K562 (cell line): ENCODE results near the gene DIPK1B. TPM values are rescaled to one million over a fixed set of nuclear protein-coding genes. Genes with fewer than 3 reads are reported as not detected.

Source experiments
- BMI1 ChIP-seq: fragments of 150-350 bp; IDR thresholded peaks from 2 replicates; pipeline ENCODE4 v1.6.1; 2014; ENCODE audit warnings: low read length
- CBX8 ChIP-seq: fragments of 200-600 bp; sonication (generic); IDR thresholded peaks from 2 replicates; pipeline ENCODE4 v1.6.1; 2012; ENCODE audit warnings: borderline replicate concordance, mixed run types, low read depth, mild to moderate bottlenecking, moderate library complexity, mixed read lengths, low read length, control low read depth, inconsistent platforms; ENCODE audit not compliant: poor library complexity, severe bottlenecking; ENCODE audit errors: extremely low read depth
- ETV6 ChIP-seq, 3 experiments: fragments of 150-350 bp in 1 of 3; sonication (generic) in 1 of 3; formaldehyde crosslinking in 1 of 3; IDR thresholded peaks; 2 replicates each; pipeline versions ENCODE4 v1.6.1 to v1.8.0; 2014 to 2022; ENCODE audit warnings: borderline replicate concordance in 2 of 3, low read depth in 2 of 3, antibody characterized with exemption in 1 of 3, low read length in 1 of 3, mild to moderate bottlenecking in 1 of 3, missing genetic modification reagents in 1 of 3
- HMG20B ChIP-seq: fragments of 250-450 bp; sonication (Bioruptor Pico); IDR thresholded peaks from 2 replicates; pipeline ENCODE4 v1.5.0; 2021; ENCODE audit warnings: mild to moderate bottlenecking
- MCM5 ChIP-seq: fragments of 450-650 bp; IDR thresholded peaks from 2 replicates; pipeline ENCODE4 v1.6.1; 2016; ENCODE audit warnings: low read depth
- MTA3 ChIP-seq: fragments of 450-650 bp; formaldehyde crosslinking; IDR thresholded peaks from 2 replicates; pipeline ENCODE4 v1.6.1; 2017; ENCODE audit warnings: mild to moderate bottlenecking, borderline replicate concordance
- MYC ChIP-seq, 2 experiments: fragments of 250-450 bp in 1 of 2; sonication (Bioruptor Pico) in 1 of 2; IDR thresholded peaks; 2 replicates each; pipeline versions ENCODE4 v1.5.1 to v1.6.1; 2012 to 2021; ENCODE audit warnings: low read depth in 2 of 2, borderline replicate concordance in 1 of 2, improper control_type of control experiment in 1 of 2, low read length in 1 of 2, mild to moderate bottlenecking in 1 of 2, moderate library complexity in 1 of 2
- PHF8 ChIP-seq: fragments of 200-600 bp; sonication (generic); IDR thresholded peaks from 2 replicates; pipeline ENCODE4 v1.6.1; 2012; ENCODE audit warnings: mixed run types, mild to moderate bottlenecking, inconsistent platforms, low read length, moderate library complexity, borderline replicate concordance
- RBM39 ChIP-seq: fragments of 200-400 bp; formaldehyde crosslinking; optimal IDR thresholded peaks from 2 replicates; pipeline ENCODE3; 2018; ENCODE audit warnings: low read depth, low read length
- TCF3 ChIP-seq: sonication (generic); formaldehyde crosslinking; IDR thresholded peaks from 2 replicates; pipeline ENCODE4 v1.4.0; 2020; ENCODE audit warnings: mild to moderate bottlenecking, missing genetic modification reagents
- TOE1 ChIP-seq, 2 experiments: fragments of 450-650 bp in 1 of 2; sonication (generic) in 1 of 2; formaldehyde crosslinking in 1 of 2; IDR thresholded peaks; 2 replicates each; pipeline versions ENCODE4 v1.7.1 to v1.8.0; 2016 to 2022; ENCODE audit warnings: borderline replicate concordance in 2 of 2, mild to moderate bottlenecking in 2 of 2, antibody characterized with exemption in 1 of 2, inconsistent platforms in 1 of 2, low read depth in 1 of 2, missing genetic modification reagents in 1 of 2, moderate library complexity in 1 of 2
- ZNF174 ChIP-seq: fragments of 250-450 bp; sonication (Bioruptor Pico); IDR thresholded peaks from 2 replicates; pipeline ENCODE4 v1.4.0; 2020; ENCODE audit warnings: mild to moderate bottlenecking
- ZNF584 ChIP-seq: fragments of 200-800 bp; sonication (Bioruptor generic); IDR thresholded peaks from 2 replicates; pipeline ENCODE4 v1.6.1; 2016; ENCODE audit warnings: low read depth, mild to moderate bottlenecking, missing genetic modification characterization, missing compliant biosample characterization
- ZNF79 ChIP-seq: fragments of 250-450 bp; sonication (Bioruptor Pico); IDR thresholded peaks from 2 replicates; pipeline ENCODE4 v1.4.0; 2020; ENCODE audit warnings: low read depth, mild to moderate bottlenecking, moderate library complexity
- polyA plus RNA-seq, 8 experiments: library from polyadenylated mRNA; depleted of rRNA in 4 of 8; stranded (reverse) in 5 of 8; unstranded in 3 of 8; fragments of >200 nt; fragmentation: Nextera tagmentation in 2 of 8; fragmentation: Illumina TruSeq in 1 of 8; extraction: Ambion mirVana in 2 of 8; extraction: Trizol in 1 of 8; gene quantifications; 2 replicates each; pipeline versions ENCODE4 v1.2.1 to v1.2.3, GENCODE V29; 2011 to 2014; ENCODE audit warnings: inconsistent platforms in 1 of 8, missing spikeins in 1 of 8
- total RNA-seq, 7 experiments: library from RNA; depleted of rRNA in 6 of 7; stranded (reverse); fragments of >200 nt in 6 of 7; fragmentation: Illumina TruSeq in 2 of 7; extraction: Trizol in 2 of 7; gene quantifications; 2 replicates each; pipeline versions ENCODE4 v1.2.1 to v1.2.3, GENCODE V29; 2011 to 2021; ENCODE audit warnings: low replicate concordance in 1 of 7
- TF ChIP-seq, protein P1 (sequence below): fragments of 250-450 bp; sonication (Bioruptor Pico); IDR thresholded peaks from 2 replicates; pipeline ENCODE4 v1.5.0; 2021; ENCODE audit warnings: mild to moderate bottlenecking, borderline replicate concordance
- TF ChIP-seq, protein P2 (sequence below), 3 experiments: fragments of 200-800 bp in 1 of 3; sonication (Bioruptor generic) in 1 of 3; sonication (generic) in 1 of 3; formaldehyde crosslinking in 1 of 3; IDR thresholded peaks; 2 replicates each; pipeline versions ENCODE4 v1.6.1 to v1.8.0; 2016 to 2022; ENCODE audit warnings: mild to moderate bottlenecking in 2 of 3, missing compliant biosample characterization in 2 of 3, missing genetic modification characterization in 2 of 3, missing genetic modification reagents in 1 of 3
- TF ChIP-seq, protein P3 (sequence below): fragments of 450-650 bp; formaldehyde crosslinking; conservative IDR thresholded peaks from 2 replicates; pipeline ENCODE4 v1.4.0; 2022; ENCODE audit warnings: mild to moderate bottlenecking, missing genetic modification characterization

DIPK1B gene
- total and polyA plus RNA-seq, 9 of the 15 experiments (the other 6 are each of a cell fraction or from before 2014, with no cell fraction given): 0.08 to 22.3 (median 5.9) TPM

DNA sequence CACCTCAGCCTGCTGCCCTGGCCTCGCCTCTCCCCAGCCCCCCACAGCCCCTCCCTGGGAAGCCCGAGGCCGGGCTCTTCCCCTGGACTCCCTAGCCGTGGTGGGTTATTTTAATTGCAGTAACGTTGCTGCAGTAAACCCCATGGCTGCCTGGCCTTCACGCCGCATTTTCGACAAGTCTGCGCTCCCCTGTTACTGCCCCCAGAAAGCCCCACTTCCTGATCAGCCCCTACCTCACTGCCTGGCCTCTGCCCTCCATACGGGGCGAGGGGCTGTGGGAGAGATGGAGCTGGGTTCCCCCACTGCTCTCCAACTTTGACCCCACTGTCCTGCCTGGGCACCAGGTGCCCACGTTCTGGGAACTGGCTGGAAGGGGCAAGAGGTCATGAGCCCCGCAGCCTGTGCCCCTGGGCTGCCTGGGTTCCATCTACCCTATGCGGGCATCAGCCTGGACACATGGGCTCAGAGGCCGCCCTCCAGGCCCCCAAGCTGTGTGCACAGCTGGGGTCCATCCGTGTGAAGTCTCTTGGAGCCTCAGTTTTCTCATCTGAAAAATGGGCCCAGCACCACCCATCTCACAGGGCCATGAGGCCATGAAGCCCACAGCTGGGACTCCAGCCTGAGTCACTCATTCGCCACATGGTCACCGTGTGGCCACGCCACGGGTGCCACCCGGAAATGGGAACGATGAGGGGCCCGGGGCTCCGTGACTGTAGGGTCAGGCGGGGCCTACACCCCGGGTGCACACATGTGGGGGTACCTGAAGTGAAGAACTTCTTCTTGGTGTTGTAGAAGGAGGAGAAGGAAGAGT, 38.2 kb upstream of the DIPK1B start (continued):
- no peak for TF ChIP-seq CBX8
- TF ChIP-seq MCM5: no peak
- TF ChIP-seq, protein P1, sequence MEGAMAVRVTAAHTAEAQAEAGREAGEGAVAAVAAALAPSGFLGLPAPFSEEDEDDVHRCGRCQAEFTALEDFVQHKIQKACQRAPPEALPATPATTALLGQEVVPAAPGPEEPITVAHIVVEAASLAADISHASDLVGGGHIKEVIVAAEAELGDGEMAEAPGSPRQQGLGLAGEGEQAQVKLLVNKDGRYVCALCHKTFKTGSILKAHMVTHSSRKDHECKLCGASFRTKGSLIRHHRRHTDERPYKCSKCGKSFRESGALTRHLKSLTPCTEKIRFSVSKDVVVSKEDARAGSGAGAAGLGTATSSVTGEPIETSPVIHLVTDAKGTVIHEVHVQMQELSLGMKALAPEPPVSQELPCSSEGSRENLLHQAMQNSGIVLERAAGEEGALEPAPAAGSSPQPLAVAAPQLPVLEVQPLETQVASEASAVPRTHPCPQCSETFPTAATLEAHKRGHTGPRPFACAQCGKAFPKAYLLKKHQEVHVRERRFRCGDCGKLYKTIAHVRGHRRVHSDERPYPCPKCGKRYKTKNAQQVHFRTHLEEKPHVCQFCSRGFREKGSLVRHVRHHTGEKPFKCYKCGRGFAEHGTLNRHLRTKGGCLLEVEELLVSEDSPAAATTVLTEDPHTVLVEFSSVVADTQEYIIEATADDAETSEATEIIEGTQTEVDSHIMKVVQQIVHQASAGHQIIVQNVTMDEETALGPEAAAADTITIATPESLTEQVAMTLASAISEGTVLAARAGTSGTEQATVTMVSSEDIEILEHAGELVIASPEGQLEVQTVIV: 0 out of 2 replicates have a peak, but pooled peaks have one; percentile 43
- TF ChIP-seq, protein P2, sequence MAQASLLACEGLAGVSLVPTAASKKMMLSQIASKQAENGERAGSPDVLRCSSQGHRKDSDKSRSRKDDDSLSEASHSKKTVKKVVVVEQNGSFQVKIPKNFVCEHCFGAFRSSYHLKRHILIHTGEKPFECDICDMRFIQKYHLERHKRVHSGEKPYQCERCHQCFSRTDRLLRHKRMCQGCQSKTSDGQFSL (CRISPR knock-in tag; IDR thresholded peaks at IDR 0.05): no peak
- TF ChIP-seq, protein P2 (tag; IDR thresholded peaks at IDR 0.05): no peak
- no peak for TF ChIP-seq MYC (IDR thresholded peaks at IDR 0.05; ENCODE audit: low read depth, low read length)
- no peak for TF ChIP-seq MYC (CRISPR knock-in tag; IDR thresholded peaks at IDR 0.05; ENCODE audit: borderline replicate concordance, low read depth)
- no peak for TF ChIP-seq ZNF79 (CRISPR knock-in tag)
- peak; percentile 36; the same call in 1 of the 2 replicates for TF ChIP-seq TOE1 (IDR thresholded peaks at IDR 0.05; ENCODE audit: borderline replicate concordance)
- TF ChIP-seq TOE1 (CRISPR knock-in tag; IDR thresholded peaks at IDR 0.05; ENCODE audit: borderline replicate concordance, low read depth): no peak
- no peak for TF ChIP-seq MTA3
- no peak for TF ChIP-seq HMG20B
- no peak for TF ChIP-seq TCF3 (CRISPR knock-in tag)
- no peak for TF ChIP-seq BMI1
- no peak for TF ChIP-seq ZNF584 (CRISPR knock-in tag)
- TF ChIP-seq ETV6 (IDR thresholded peaks at IDR 0.05; ENCODE audit: borderline replicate concordance in 1 of 2, low read depth in 2 of 2, low read length in 1 of 2): no peak
- no peak for TF ChIP-seq ETV6 (CRISPR knock-in tag; IDR thresholded peaks at IDR 0.05; ENCODE audit: borderline replicate concordance)
- no peak for TF ChIP-seq PHF8
- no peak for TF ChIP-seq ZNF174
- TF ChIP-seq RBM39: peak; percentile 19
- TF ChIP-seq, protein P3, sequence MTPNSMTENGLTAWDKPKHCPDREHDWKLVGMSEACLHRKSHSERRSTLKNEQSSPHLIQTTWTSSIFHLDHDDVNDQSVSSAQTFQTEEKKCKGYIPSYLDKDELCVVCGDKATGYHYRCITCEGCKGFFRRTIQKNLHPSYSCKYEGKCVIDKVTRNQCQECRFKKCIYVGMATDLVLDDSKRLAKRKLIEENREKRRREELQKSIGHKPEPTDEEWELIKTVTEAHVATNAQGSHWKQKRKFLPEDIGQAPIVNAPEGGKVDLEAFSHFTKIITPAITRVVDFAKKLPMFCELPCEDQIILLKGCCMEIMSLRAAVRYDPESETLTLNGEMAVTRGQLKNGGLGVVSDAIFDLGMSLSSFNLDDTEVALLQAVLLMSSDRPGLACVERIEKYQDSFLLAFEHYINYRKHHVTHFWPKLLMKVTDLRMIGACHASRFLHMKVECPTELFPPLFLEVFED (CRISPR knock-in tag): peak; percentile 39; the same call in 1 of the 2 replicates
